H9 (cell line): ENCODE results near the gene RPL11. TPM values are rescaled to one million over a fixed set of nuclear protein-coding genes. Genes with fewer than 3 reads are reported as not detected.

Experiments used
- DNase-seq: peaks from one replicate; pipeline ENCODE4 v3.0.0-alpha.2; 2017
- H2AFZ ChIP-seq: one replicate; pipeline ENCODE4 v1.6.1; 2013; ENCODE audit warnings: mild to moderate bottlenecking, low read length, control low read depth, moderate library complexity
- H2AK5ac ChIP-seq: 2 replicates; pipeline ENCODE4 v1.6.1; 2013; ENCODE audit warnings: low read length, control low read depth, mixed read lengths; ENCODE audit not compliant: insufficient read length
- H2BK120ac ChIP-seq: one replicate; pipeline ENCODE4 v1.6.1; 2013; ENCODE audit warnings: low read depth, mild to moderate bottlenecking, low read length, control low read depth, inconsistent platforms; ENCODE audit not compliant: poor library complexity, severe bottlenecking
- H2BK12ac ChIP-seq: 2 replicates; pipeline ENCODE4 v1.6.1; 2013; ENCODE audit warnings: low read length, control low read depth, mixed read lengths, low read depth; ENCODE audit not compliant: insufficient read length
- H2BK15ac ChIP-seq: 2 replicates; pipeline ENCODE4 v1.6.1; 2013; ENCODE audit warnings: low read depth, low read length, control low read depth
- H2BK20ac ChIP-seq: one replicate; pipeline ENCODE4 v1.6.1; 2013; ENCODE audit warnings: low read depth, mild to moderate bottlenecking, low read length, control low read depth, inconsistent platforms; ENCODE audit not compliant: poor library complexity, severe bottlenecking
- H2BK5ac ChIP-seq: 2 replicates; pipeline ENCODE4 v1.6.1; 2013; ENCODE audit warnings: low read length, control low read depth, mixed read lengths; ENCODE audit not compliant: insufficient read length
- H3K14ac ChIP-seq: 2 replicates; pipeline ENCODE4 v1.6.1; 2013; ENCODE audit warnings: low read length, control low read depth; ENCODE audit not compliant: insufficient read depth
- H3K18ac ChIP-seq: 2 replicates; pipeline ENCODE4 v1.6.1; 2013; ENCODE audit warnings: low read depth, mild to moderate bottlenecking, mixed read lengths, low read length, control low read depth; ENCODE audit not compliant: insufficient read length
- H3K23ac ChIP-seq: 2 replicates; pipeline ENCODE4 v1.6.1; 2013; ENCODE audit warnings: low read length, control low read depth, mixed read lengths, low read depth; ENCODE audit not compliant: insufficient read length
- H3K23me2 ChIP-seq: 2 replicates; pipeline ENCODE4 v1.6.1; 2013; ENCODE audit warnings: low read depth, mild to moderate bottlenecking, mixed read lengths, low read length, control low read depth; ENCODE audit not compliant: insufficient read length, poor library complexity, severe bottlenecking
- H3K27ac ChIP-seq: 2 replicates; pipeline ENCODE4 v1.5.1; 2013; ENCODE audit warnings: low read length, control low read depth, mixed read lengths, low read depth; ENCODE audit not compliant: insufficient read length
- H3K27me3 ChIP-seq: 2 replicates; pipeline ENCODE4 v1.6.1; 2013; ENCODE audit warnings: low read length, control low read depth, inconsistent platforms; ENCODE audit not compliant: insufficient read depth
- H3K4ac ChIP-seq: 2 replicates; pipeline ENCODE4 v1.6.1; 2013; ENCODE audit warnings: low read depth, mild to moderate bottlenecking, control low read depth, inconsistent platforms, low read length, moderate library complexity
- H3K4me1 ChIP-seq: 2 replicates; pipeline ENCODE4 v1.6.1; 2013; ENCODE audit warnings: low read length, control low read depth, inconsistent platforms; ENCODE audit not compliant: insufficient read depth
- H3K4me2 ChIP-seq: 2 replicates; pipeline ENCODE4 v1.6.1; 2013; ENCODE audit warnings: low read length, control low read depth, mixed read lengths; ENCODE audit not compliant: insufficient read length, insufficient read depth
- H3K56ac ChIP-seq: 2 replicates; pipeline ENCODE4 v1.6.1; 2013; ENCODE audit warnings: low read depth, mild to moderate bottlenecking, mixed read lengths, low read length, control low read depth; ENCODE audit not compliant: insufficient read length
- H3K79me1 ChIP-seq: 2 replicates; pipeline ENCODE4 v1.6.1; 2013; ENCODE audit warnings: low read depth, mild to moderate bottlenecking, moderate library complexity, low read length, control low read depth, inconsistent platforms; ENCODE audit not compliant: insufficient read depth, poor library complexity, severe bottlenecking
- H3K79me2 ChIP-seq: 2 replicates; pipeline ENCODE4 v1.6.1; 2013; ENCODE audit warnings: low read length, control low read depth, inconsistent platforms; ENCODE audit not compliant: insufficient read depth
- H3K9ac ChIP-seq: 2 replicates; pipeline ENCODE4 v1.6.1; 2013; ENCODE audit warnings: low read length, control low read depth, mixed read lengths; ENCODE audit not compliant: insufficient read length; ENCODE audit errors: extremely low read depth
- H3K9me3 ChIP-seq: one replicate; pipeline ENCODE4 v1.6.1; 2013; ENCODE audit warnings: low read depth, low read length, inconsistent platforms; ENCODE audit not compliant: control insufficient read depth
- H3T11ph ChIP-seq: one replicate; pipeline ENCODE4 v1.6.1; 2013; ENCODE audit warnings: mild to moderate bottlenecking, low read length, control low read depth, inconsistent platforms
- H4K20me1 ChIP-seq: one replicate; pipeline ENCODE4 v1.6.1; 2013; ENCODE audit not compliant: control insufficient read depth, insufficient read length, insufficient read depth
- H4K5ac ChIP-seq: 2 replicates; pipeline ENCODE4 v1.6.1; 2013; ENCODE audit warnings: low read depth, mild to moderate bottlenecking, mixed read lengths, low read length, control low read depth; ENCODE audit not compliant: insufficient read length
- H4K8ac ChIP-seq: replicated peaks from 2 replicates; pipeline ENCODE4 v1.6.1; 2013; ENCODE audit warnings: low read length, control low read depth, mixed read lengths, low read depth; ENCODE audit not compliant: insufficient read length
- H4K91ac ChIP-seq: 2 replicates; pipeline ENCODE4 v1.6.1; 2013; ENCODE audit warnings: low read depth, mild to moderate bottlenecking, moderate library complexity, mixed read lengths, low read length, control low read depth; ENCODE audit not compliant: insufficient read length
- H3K27ac Mint-ChIP-seq, 3 experiments: 2 replicates in 2 of 3; 3 replicates in 1 of 3; pipeline ENCODE4 v1.8.0; 2020 to 2021; ENCODE audit warnings: mixed read lengths in 3 of 3, mild to moderate bottlenecking in 1 of 3, moderate library complexity in 1 of 3
- H3K27me3 Mint-ChIP-seq: 2 replicates; pipeline ENCODE4 v1.8.0; 2021; ENCODE audit warnings: low read depth, mild to moderate bottlenecking, moderate library complexity, mixed read lengths
- H3K36me3 Mint-ChIP-seq, 3 experiments: 2 replicates in 2 of 3; 3 replicates in 1 of 3; pipeline ENCODE4 v1.8.0; 2020 to 2021; ENCODE audit warnings: low read depth in 3 of 3, mixed read lengths in 3 of 3; ENCODE audit not compliant: insufficient read depth in 1 of 3
- H3K4me1 Mint-ChIP-seq, 2 experiments: 2 replicates each; pipeline ENCODE4 v1.8.0; 2020; ENCODE audit warnings: mixed read lengths in 2 of 2
- H3K4me3 Mint-ChIP-seq, 2 experiments: 2 replicates in 1 of 2; 3 replicates in 1 of 2; pipeline ENCODE4 v1.8.0; 2020 to 2021; ENCODE audit warnings: mild to moderate bottlenecking in 2 of 2, mixed read lengths in 2 of 2, moderate library complexity in 1 of 2
- H3K9me3 Mint-ChIP-seq, 2 experiments: 2 replicates in 1 of 2; 3 replicates in 1 of 2; pipeline ENCODE4 v1.8.0; 2020; ENCODE audit warnings: mild to moderate bottlenecking in 2 of 2, mixed read lengths in 2 of 2, moderate library complexity in 1 of 2
- WGBS: extraction: QIAGEN DNeasy Blood & Tissue Kit; methylation state at CpG from one replicate; pipeline ENCODE4 v1.1.7; 2013; ENCODE audit warnings: missing lambda C conversion rate, low lambda C conversion rate, mixed read lengths; ENCODE audit not compliant: insufficient read length; ENCODE audit errors: extremely low coverage; 5-methylcytosine and 5-hydroxymethylcytosine counted together
- total RNA-seq: library from RNA; stranded (reverse); gene quantifications from 2 replicates; pipeline ENCODE4 v1.2.1, GENCODE V29; 2021
- TF ChIP-seq, protein P1 (sequence below): fragments of 200-600 bp; sonication (generic); conservative IDR thresholded peaks from 3 replicates; pipeline ENCODE4 v1.8.0; 2021; ENCODE audit warnings: antibody characterized with exemption, mild to moderate bottlenecking

The RPL11 gene
- total RNA-seq, 1 experiment from 2014 or later: 1,618 TPM

DNA sequence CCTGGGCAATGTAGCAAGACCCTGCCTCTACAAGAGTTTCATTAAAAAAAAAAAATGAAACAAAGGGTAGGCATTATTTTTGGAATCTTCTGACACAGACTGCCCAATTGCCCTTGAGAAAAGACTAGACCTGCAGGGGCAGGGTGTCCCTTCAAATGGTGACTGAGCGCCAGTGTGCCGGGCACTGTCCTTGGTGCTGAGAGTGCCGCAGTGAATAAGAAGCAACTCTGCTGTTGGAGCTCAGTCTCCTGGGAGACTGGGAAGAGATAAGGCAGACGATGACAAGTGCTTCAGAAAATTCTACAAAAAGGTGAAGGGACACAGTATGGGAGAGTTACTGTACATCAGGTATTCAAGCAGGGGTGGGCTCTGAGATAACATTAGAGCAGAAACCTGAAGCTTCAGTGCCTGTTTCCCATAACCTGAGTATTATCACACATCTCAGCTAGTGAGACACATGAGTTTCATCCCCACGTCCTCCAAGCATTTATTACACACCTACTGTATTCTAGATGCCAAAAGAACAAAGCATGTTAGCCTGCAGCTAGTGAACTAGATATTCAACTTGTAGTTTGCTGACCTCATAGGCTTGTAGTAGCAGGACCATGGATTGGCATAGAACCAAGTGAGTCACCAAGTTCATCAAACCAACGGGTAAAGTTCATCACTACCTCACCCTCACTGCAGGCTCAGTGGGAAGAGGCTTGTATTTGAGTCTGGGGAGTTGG is 18.4 kb upstream of the RPL11 start:
- H3K27me3 ChIP-seq: no peaks in the 10 kb centered on the region; the same call in 1 of the 2 replicates
- TF ChIP-seq, protein P1, sequence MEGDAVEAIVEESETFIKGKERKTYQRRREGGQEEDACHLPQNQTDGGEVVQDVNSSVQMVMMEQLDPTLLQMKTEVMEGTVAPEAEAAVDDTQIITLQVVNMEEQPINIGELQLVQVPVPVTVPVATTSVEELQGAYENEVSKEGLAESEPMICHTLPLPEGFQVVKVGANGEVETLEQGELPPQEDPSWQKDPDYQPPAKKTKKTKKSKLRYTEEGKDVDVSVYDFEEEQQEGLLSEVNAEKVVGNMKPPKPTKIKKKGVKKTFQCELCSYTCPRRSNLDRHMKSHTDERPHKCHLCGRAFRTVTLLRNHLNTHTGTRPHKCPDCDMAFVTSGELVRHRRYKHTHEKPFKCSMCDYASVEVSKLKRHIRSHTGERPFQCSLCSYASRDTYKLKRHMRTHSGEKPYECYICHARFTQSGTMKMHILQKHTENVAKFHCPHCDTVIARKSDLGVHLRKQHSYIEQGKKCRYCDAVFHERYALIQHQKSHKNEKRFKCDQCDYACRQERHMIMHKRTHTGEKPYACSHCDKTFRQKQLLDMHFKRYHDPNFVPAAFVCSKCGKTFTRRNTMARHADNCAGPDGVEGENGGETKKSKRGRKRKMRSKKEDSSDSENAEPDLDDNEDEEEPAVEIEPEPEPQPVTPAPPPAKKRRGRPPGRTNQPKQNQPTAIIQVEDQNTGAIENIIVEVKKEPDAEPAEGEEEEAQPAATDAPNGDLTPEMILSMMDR: peak; percentile 16; the same call in 1 of the 3 replicates
- no peak overlapping the region for H3K14ac ChIP-seq
- H3K4me1 ChIP-seq: no peaks in the 10 kb centered on the region
- no peaks in the 10 kb centered on the region; a peak in 1 of 5 replicates for H3K9me3 Mint-ChIP-seq
- H4K91ac ChIP-seq: no peak overlapping the region
- H4K20me1 ChIP-seq: no peaks in the 10 kb centered on the region
- no peak overlapping the region for H3K4me3 Mint-ChIP-seq
- no peaks in the 10 kb centered on the region for H3K4me1 Mint-ChIP-seq
- no peak overlapping the region for H3K27ac Mint-ChIP-seq
- H3K27ac ChIP-seq: no peak overlapping the region
- H3K36me3 Mint-ChIP-seq: no peaks in the 10 kb centered on the region
- H2AFZ ChIP-seq: no peak overlapping the region
- no peak overlapping the region for H3K9ac ChIP-seq
- H3T11ph ChIP-seq: no peak overlapping the region
- peaks cover 46% of the 10 kb centered on the region for H3K27me3 Mint-ChIP-seq
- H3K79me1 ChIP-seq: no peaks in the 10 kb centered on the region
- no peak overlapping the region for H3K23ac ChIP-seq
- DNase-seq: peak; percentile 75
- no peak overlapping the region for H3K4ac ChIP-seq
- no peaks in the 10 kb centered on the region for H3K9me3 ChIP-seq
- H2BK20ac ChIP-seq: no peak overlapping the region
- H3K23me2 ChIP-seq: no peaks in the 10 kb centered on the region
- H3K79me2 ChIP-seq: no peaks in the 10 kb centered on the region
- no peak overlapping the region for H2BK12ac ChIP-seq
- no peak overlapping the region for H2BK120ac ChIP-seq
- H2BK5ac ChIP-seq: no peak overlapping the region
- WGBS: no CpG with 5 or more reads among the region's 6 CpGs
- H3K4me2 ChIP-seq: no peak overlapping the region
- no peak overlapping the region for H3K18ac ChIP-seq
- H4K5ac ChIP-seq: no peak overlapping the region
- no peak overlapping the region for H2BK15ac ChIP-seq
- H4K8ac ChIP-seq: no peak overlapping the region
- no peak overlapping the region for H2AK5ac ChIP-seq
- H3K56ac ChIP-seq: no peak overlapping the region
